Panc1 (cell line): ENCODE results near the gene TMEM203. TPM values are rescaled to one million over a fixed set of nuclear protein-coding genes. Genes with fewer than 3 reads are reported as not detected.

Experiments
- ATAC-seq: fragments of 200-7000 bp; cut with Tn5 transposase; 2 replicates; pipeline ENCODE4 v1.9.1; 2020; ENCODE audit warnings: mild to moderate bottlenecking, moderate library complexity
- BruUV-seq: library from RNA; stranded (reverse); fragments of 400-500 nt; replicated peaks from 2 replicates; lab custom pipeline; 2021; lab: Mats Ljungman, UMichigan
- CTCF ChIA-PET: fragments of 300-600 bp; sonication (Branson Sonifier 250); formaldehyde crosslinking; loops from one replicate; lab custom pipeline; 2022; ENCODE audit warnings: antibody characterized with exemption; lab: Charles Lee
- POLR2A ChIA-PET: fragments of 300-600 bp; sonication (Branson Sonifier 250); formaldehyde crosslinking; loops from one replicate; lab custom pipeline; 2022; ENCODE audit warnings: antibody characterized with exemption; lab: Charles Lee
- DNase-seq: peaks from one replicate; pipeline ENCODE4 v3.0.0-alpha.2; 2010; ENCODE audit warnings: low read depth, low spot score
- H3K27ac ChIP-seq: 2 replicates; pipeline ENCODE4 v1.5.1; 2011; ENCODE audit warnings: mild to moderate bottlenecking, low read length, inconsistent platforms
- H3K27me3 ChIP-seq: fragments of 200-500 bp; sonication (Bioruptor generic); 2 replicates; pipeline ENCODE4 v1.6.0; 2014; ENCODE audit warnings: low read length, inconsistent platforms; ENCODE audit not compliant: control insufficient read depth, insufficient read depth
- H3K36me3 ChIP-seq: fragments of 200-500 bp; sonication (Bioruptor generic); 2 replicates; pipeline ENCODE4 v1.5.1; 2014; ENCODE audit warnings: inconsistent platforms, mild to moderate bottlenecking, low read length, moderate library complexity; ENCODE audit not compliant: control insufficient read depth, insufficient read depth
- H3K4me1 ChIP-seq: 2 replicates; pipeline ENCODE4 v1.5.1; 2011; ENCODE audit warnings: inconsistent platforms, mild to moderate bottlenecking, low read length, moderate library complexity; ENCODE audit not compliant: control insufficient read depth, insufficient read depth
- H3K4me3 ChIP-seq, 2 experiments: 2 replicates each; pipeline ENCODE4 v1.5.1; 2011 to 2012; ENCODE audit warnings: low read depth in 2 of 2, low read length in 2 of 2, mild to moderate bottlenecking in 2 of 2, inconsistent platforms in 1 of 2, moderate library complexity in 1 of 2
- H3K9me3 ChIP-seq: fragments of 200-500 bp; sonication (Bioruptor generic); 2 replicates; pipeline ENCODE4 v1.5.1; 2014; ENCODE audit warnings: low read depth, mild to moderate bottlenecking, inconsistent platforms, low read length, moderate library complexity; ENCODE audit not compliant: control insufficient read depth, insufficient read depth
- CTCF ChIP-seq: fragments of 450-650 bp; IDR thresholded peaks from 2 replicates; pipeline ENCODE4 v1.5.1; 2017; ENCODE audit warnings: mild to moderate bottlenecking
- POLR2AphosphoS5 ChIP-seq: IDR thresholded peaks from 2 replicates; pipeline ENCODE4 v1.6.1; 2012; ENCODE audit warnings: mild to moderate bottlenecking, low read depth, low read length, moderate library complexity
- REST ChIP-seq, 2 experiments: IDR thresholded peaks; 2 replicates each; pipeline ENCODE4 v1.6.1; 2011 to 2012; ENCODE audit warnings: low read depth in 2 of 2, control low read depth in 1 of 2, low read length in 1 of 2, mild to moderate bottlenecking in 1 of 2, moderate library complexity in 1 of 2; ENCODE audit not compliant: insufficient read depth in 1 of 2
- SIN3A ChIP-seq: IDR thresholded peaks from 2 replicates; pipeline ENCODE4 v1.6.1; 2012; ENCODE audit warnings: low read depth, mild to moderate bottlenecking, low read length, moderate library complexity, borderline replicate concordance; ENCODE audit not compliant: insufficient read depth
- TCF7L2 ChIP-seq: IDR thresholded peaks from 2 replicates; pipeline ENCODE4 v1.6.1; 2011; ENCODE audit warnings: mild to moderate bottlenecking, low read depth, low read length, inconsistent platforms
- in situ Hi-C: cut with HindIII; loops from 2 replicates; pipeline ENCODE4 v1.10.0; 2016; ENCODE audit warnings: low sequenced_read_pairs, low pct_unique_long_range_greater_than_20kb
- intact Hi-C: fragments of 100-400 bp; cut with micrococcal nuclease; formaldehyde crosslinking; loops from one replicate; pipeline ENCODE4 v1.10.0; 2022; ENCODE audit not compliant: unreplicated experiment
- total RNA-seq: library from RNA; stranded (reverse); gene quantifications from one replicate; pipeline ENCODE4 v1.2.1, GENCODE V29; 2021; ENCODE audit not compliant: unreplicated experiment

The TMEM203 gene
- total RNA-seq, 1 experiment from 2014 or later = 25.4 TPM

DNA sequence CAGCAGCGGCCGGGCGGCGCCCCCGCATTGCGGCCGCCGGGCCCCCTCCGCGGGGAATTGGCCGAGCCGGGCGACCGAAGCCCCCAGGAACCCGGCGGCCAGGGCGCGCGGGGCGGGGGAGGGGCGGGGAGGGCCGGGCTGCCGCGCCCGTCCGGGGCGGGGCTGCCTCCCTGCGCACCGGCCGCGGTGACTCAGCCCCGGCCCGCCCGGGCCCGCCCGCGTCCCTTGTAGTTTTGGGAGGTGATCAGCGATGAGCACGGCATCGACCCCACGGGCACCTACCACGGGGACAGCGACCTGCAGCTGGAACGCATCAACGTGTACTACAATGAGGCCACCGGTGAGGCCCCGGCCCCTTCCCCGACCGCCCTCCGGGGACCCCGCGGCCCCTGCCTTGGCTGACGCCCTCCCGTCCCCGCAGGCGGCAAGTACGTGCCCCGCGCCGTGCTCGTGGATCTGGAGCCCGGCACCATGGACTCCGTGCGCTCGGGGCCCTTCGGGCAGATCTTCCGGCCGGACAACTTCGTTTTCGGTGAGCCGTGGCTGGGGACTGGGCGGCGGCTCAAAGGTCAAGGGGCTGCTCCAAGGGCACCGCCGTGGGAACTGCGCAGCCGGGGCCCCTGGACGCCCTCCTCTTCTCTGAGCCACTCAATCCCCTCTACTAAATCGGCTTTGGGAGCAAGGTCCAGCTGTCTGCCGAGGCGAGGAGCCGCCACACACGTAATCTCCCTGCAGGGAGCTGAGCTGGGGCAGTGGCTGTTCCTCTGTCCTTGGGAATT is 36.2 kb upstream of the TMEM203 start:
- no peaks in the 10 kb centered on the region for H3K27me3 ChIP-seq
- CTCF ChIA-PET = no interaction called here
- peaks cover 4% of the 10 kb centered on the region for H3K36me3 ChIP-seq
- H3K9me3 ChIP-seq = no peaks in the 10 kb centered on the region
- POLR2A ChIA-PET = interaction anchor here (1.6 kb wide), 1 partner anchor 12 kb away, joined by 4 read pairs; no protein-coding TSS in a partner anchor
- DNase-seq (no peak), ATAC-seq (peak; percentile 7)
- in situ Hi-C loops (no loop called here), intact Hi-C loops (no loop called here)
- H3K4me3 ChIP-seq = peak overlapping the region; percentile 58 to 70
- peak overlapping the region; percentile 77; the same call in 1 of the 2 replicates for H3K27ac ChIP-seq
- peaks cover 41% of the 10 kb centered on the region for H3K4me1 ChIP-seq
- no peak for TF ChIP-seq POLR2AphosphoS5
- TF ChIP-seq TCF7L2 = no peak
- no peak for TF ChIP-seq CTCF
- no peak for TF ChIP-seq REST (IDR thresholded peaks at IDR 0.05; ENCODE audit: insufficient read depth in 1 of 2, low read depth in 2 of 2, low read length in 1 of 2)
- TF ChIP-seq SIN3A = no peak
- BruUV-seq = no TSS peak

DNA sequence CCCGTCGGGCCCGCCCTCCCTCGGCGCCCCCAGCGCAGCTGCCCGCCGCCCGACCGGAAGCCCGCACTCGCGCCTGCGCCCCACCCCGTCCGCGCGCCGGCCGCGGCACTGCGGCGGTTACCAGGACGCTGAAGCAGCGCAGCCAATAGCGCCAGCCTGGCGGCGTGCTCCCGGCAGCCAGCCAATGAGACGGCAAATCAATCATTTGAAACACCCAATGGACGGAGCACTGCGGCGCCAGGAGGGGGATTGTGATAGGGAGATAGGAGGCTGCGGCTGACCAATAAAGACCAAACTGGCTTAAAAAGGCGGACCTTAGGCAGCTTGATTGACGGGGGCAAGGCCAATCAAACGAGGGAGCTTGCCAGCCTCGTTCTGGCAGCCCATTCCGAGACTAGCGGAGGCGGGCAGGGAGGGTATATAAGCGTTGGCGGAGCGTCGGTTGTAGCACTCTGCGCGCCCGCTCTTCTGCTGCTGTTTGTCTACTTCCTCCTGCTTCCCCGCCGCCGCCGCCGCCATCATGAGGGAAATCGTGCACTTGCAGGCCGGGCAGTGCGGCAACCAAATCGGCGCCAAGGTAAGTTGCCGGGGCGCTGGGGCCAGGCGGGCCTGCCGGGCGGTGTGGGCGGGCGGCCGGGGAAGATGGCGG is 35.5 kb upstream of the TMEM203 start, which contains the start of gene TUBB4B:
TSS of gene TUBB4B (plus strand) at position 447 of the 649 bp plus-strand sequence. CDS start at position 521, 74 bp downstream.
- H3K9me3 ChIP-seq = no peaks in the 10 kb centered on the region
- peak within 1 kb of the TSS; percentile 59 to 70 for H3K4me3 ChIP-seq
- H3K27ac ChIP-seq = peak within 1 kb of the TSS; percentile 90
- ChIA-PET CTCF (no interaction called here), POLR2A (interaction anchor here (0.6 kb wide), 4 partner anchors 13 to 90 kb away, joined by 3 to 5 read pairs (median 4); no protein-coding TSS in a partner anchor)
- in situ Hi-C loops (no loop called here), intact Hi-C loops (no loop called here)
- peaks cover 43% of the 10 kb centered on the region for H3K4me1 ChIP-seq
- ATAC-seq = peak; percentile 75
- H3K27me3 ChIP-seq = no peaks in the 10 kb centered on the region
- no TSS peak for BruUV-seq
- 0 out of 2 replicates have a peak, but pooled peaks have one; percentile 38 for TF ChIP-seq TCF7L2
- 0 out of 4 replicates have a peak, but pooled peaks of 1 of the 2 experiments have one; percentile 3 for TF ChIP-seq REST (IDR thresholded peaks at IDR 0.05; ENCODE audit: insufficient read depth in 1 of 2, low read depth in 2 of 2, low read length in 1 of 2)
- no peak for TF ChIP-seq CTCF
- TF ChIP-seq SIN3A = peak; percentile 86; the same call in 1 of the 2 replicates
- peak; percentile 99 for TF ChIP-seq POLR2AphosphoS5
- H3K36me3 ChIP-seq = peaks cover 4% of the 10 kb centered on the region
- DNase-seq = peak; percentile 96
